Transverse colon (tissue), 4 donors: ENCODE data around the gene ITGBL1. TPM values are rescaled to one million over a fixed set of nuclear protein-coding genes. Genes with fewer than 3 reads are reported as not detected.

Source experiments
- DNase-seq: peaks from one replicate; pipeline ENCODE4 v3.0.0-alpha.2; 2019
- H3K27ac ChIP-seq, 4 donors: fragments of 200-600 bp; sonication (generic); 2 replicates each; pipeline ENCODE4 v1.5.1; 2016 to 2018; ENCODE audit warnings: inconsistent platforms in 4 of 4
- H3K27me3 ChIP-seq: fragments of 200-600 bp; sonication (generic); 2 replicates; pipeline ENCODE4 v1.5.1; 2017; ENCODE audit warnings: inconsistent platforms
- H3K36me3 ChIP-seq, 4 donors: fragments of 200-600 bp; sonication (generic); 2 replicates each; pipeline ENCODE4 v1.5.1; 2017 to 2019; ENCODE audit warnings: inconsistent platforms in 4 of 4
- H3K4me1 ChIP-seq, 4 donors: fragments of 200-600 bp; sonication (generic); 2 replicates each; pipeline ENCODE4 v1.5.1; 2017 to 2020; ENCODE audit warnings: inconsistent platforms in 4 of 4
- H3K4me3 ChIP-seq, 4 donors: fragments of 200-600 bp; sonication (generic); 1 replicate in 1 of 4; 2 replicates in 3 of 4; pipeline versions ENCODE4 v1.5.1 to v1.6.1; 2017 to 2019; ENCODE audit warnings: inconsistent platforms in 4 of 4
- H3K9me3 ChIP-seq, 2 donors: fragments of 200-600 bp; sonication (generic); 2 replicates each; pipeline ENCODE4 v1.5.1; 2017 to 2019; ENCODE audit warnings: inconsistent platforms in 2 of 2
- EP300 ChIP-seq: sonication (generic); formaldehyde crosslinking; IDR thresholded peaks from one replicate; pipeline ENCODE4 v1.6.1; 2017; ENCODE audit warnings: antibody characterized with exemption, low read depth
- POLR2A ChIP-seq: fragments of 450-650 bp; IDR thresholded peaks from one replicate; pipeline ENCODE4 v1.6.1; 2016; ENCODE audit warnings: antibody characterized with exemption, mild to moderate bottlenecking, moderate library complexity
- POLR2AphosphoS5 ChIP-seq, 3 donors: sonication (generic); formaldehyde crosslinking; IDR thresholded peaks; one replicate each; pipeline ENCODE4 v1.6.1; 2016; ENCODE audit warnings: antibody characterized with exemption in 3 of 3
- WGBS, 2 donors: methylation state at CpG; one replicate each; pipeline ENCODE4 v1.1.5; 2018; ENCODE audit warnings: low coverage in 1 of 2; 5-methylcytosine and 5-hydroxymethylcytosine counted together
- in situ Hi-C, 4 donors: fragments of 200-750 bp; cut with MboI; loops; one replicate each; pipeline versions ENCODE4 v1.15.0 to v1.15.1; 2017; ENCODE audit warnings: low sequenced_read_pairs in 3 of 4, low pct_ligation_motif_present in 1 of 4, low pct_unique_long_range_greater_than_20kb in 1 of 4
- intact Hi-C: fragments of 100-400 bp; cut with DNase I; formaldehyde crosslinking; loops from one replicate; pipeline ENCODE4 v1.15.1; 2023; ENCODE audit warnings: low total_unique reads
- total RNA-seq, 4 donors: library from RNA; depleted of rRNA; stranded (reverse); fragments of >200 nt; gene quantifications; one replicate each; pipeline ENCODE4 v1.1.0, GENCODE V29; 2016
- TF ChIP-seq, protein P1 (sequence below), 5 experiments: fragments of 200-600 bp in 3 of 5; fragments of 450-650 bp in 2 of 5; sonication (generic) in 3 of 5; IDR thresholded peaks; 1 replicate in 2 of 5; 2 replicates in 3 of 5; pipeline ENCODE4 v1.5.1; 2016 to 2017; ENCODE audit warnings: antibody characterized with exemption in 5 of 5, inconsistent platforms in 3 of 5, mild to moderate bottlenecking in 2 of 5, moderate library complexity in 1 of 5

ITGBL1 gene
- total RNA-seq, 4 donors from 2014 or later: 0.48 to 0.80 (median 0.68) TPM; not detected in 1

DNA sequence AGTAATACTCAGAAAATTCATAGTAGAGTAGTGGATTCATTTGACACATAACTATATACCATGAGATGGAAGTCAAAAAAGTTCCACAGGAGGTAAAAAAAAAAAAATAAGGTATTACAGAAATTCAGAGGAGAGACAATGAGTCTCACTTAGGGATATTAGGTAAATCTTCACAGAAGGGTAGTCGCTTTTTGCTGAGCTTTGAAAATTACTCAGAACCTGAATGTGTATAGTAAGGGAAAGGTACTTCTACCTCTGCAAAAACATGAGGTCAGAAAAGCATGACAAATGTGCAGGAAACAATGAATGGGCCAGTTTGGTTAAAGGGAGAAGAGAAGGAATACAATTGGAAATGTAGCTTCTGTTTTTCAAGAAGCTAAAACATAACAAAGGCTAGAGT lies 250.6 kb downstream of the ITGBL1 start:
- Histone ChIP-seq H3K4me1 (no peaks in the 10 kb centered on the region), H3K4me3 (no peak overlapping the region), H3K36me3 (no peaks in the 10 kb centered on the region), H3K27me3 (no peaks in the 10 kb centered on the region), H3K27ac (no peak overlapping the region), H3K9me3 (no peaks in the 10 kb centered on the region)
- DNase-seq: no peak
- WGBS, 2 donors: 88 to 100% methylated on average over 1 of the region's 1 CpG
- no peak for TF ChIP-seq POLR2A
- no peak for TF ChIP-seq EP300
- TF ChIP-seq, protein P1, sequence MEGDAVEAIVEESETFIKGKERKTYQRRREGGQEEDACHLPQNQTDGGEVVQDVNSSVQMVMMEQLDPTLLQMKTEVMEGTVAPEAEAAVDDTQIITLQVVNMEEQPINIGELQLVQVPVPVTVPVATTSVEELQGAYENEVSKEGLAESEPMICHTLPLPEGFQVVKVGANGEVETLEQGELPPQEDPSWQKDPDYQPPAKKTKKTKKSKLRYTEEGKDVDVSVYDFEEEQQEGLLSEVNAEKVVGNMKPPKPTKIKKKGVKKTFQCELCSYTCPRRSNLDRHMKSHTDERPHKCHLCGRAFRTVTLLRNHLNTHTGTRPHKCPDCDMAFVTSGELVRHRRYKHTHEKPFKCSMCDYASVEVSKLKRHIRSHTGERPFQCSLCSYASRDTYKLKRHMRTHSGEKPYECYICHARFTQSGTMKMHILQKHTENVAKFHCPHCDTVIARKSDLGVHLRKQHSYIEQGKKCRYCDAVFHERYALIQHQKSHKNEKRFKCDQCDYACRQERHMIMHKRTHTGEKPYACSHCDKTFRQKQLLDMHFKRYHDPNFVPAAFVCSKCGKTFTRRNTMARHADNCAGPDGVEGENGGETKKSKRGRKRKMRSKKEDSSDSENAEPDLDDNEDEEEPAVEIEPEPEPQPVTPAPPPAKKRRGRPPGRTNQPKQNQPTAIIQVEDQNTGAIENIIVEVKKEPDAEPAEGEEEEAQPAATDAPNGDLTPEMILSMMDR (IDR thresholded peaks at IDR 0.05): no peak
- no peak for TF ChIP-seq POLR2AphosphoS5 (IDR thresholded peaks at IDR 0.05)
- intact Hi-C loops (no loop called here), in situ Hi-C loops (no loop called here)

DNA sequence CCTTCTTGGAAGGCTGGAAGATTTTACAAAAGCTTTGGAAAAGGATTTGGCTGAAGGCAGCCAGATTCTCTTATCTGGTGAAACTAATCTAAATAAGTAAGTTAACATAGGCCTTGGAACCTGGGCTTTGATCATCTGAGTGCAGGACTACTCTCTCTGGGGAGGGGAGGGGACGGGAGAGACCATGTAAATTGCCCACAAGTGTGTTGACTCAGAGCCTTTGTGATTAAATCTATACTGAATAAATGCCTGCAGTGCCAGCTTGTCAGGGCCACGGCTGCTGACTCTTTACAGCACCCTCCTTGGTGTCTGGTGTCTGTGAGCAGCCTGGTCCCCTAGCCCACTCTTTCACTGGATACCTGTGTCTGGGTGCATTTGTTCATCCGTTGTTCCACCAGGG lies 251.4 kb downstream of the ITGBL1 start:
- no peaks in the 10 kb centered on the region for H3K36me3 ChIP-seq
- H3K9me3 ChIP-seq: no peaks in the 10 kb centered on the region
- in situ Hi-C loops: no loop called here
- H3K4me1 ChIP-seq: no peaks in the 10 kb centered on the region
- intact Hi-C loops: no loop called here
- H3K27ac ChIP-seq: no peak overlapping the region
- TF ChIP-seq, protein P1 (IDR thresholded peaks at IDR 0.05): no peak
- TF ChIP-seq POLR2AphosphoS5 (IDR thresholded peaks at IDR 0.05) (no peak), EP300 (no peak), POLR2A (no peak)
- 70% methylated on average over 3 of the region's 3 CpGs; no CpG with 5 or more reads in 1 of the 2 donors for WGBS, 2 donors
- H3K4me3 ChIP-seq: no peak overlapping the region
- H3K27me3 ChIP-seq: no peaks in the 10 kb centered on the region
- no peak for DNase-seq

DNA sequence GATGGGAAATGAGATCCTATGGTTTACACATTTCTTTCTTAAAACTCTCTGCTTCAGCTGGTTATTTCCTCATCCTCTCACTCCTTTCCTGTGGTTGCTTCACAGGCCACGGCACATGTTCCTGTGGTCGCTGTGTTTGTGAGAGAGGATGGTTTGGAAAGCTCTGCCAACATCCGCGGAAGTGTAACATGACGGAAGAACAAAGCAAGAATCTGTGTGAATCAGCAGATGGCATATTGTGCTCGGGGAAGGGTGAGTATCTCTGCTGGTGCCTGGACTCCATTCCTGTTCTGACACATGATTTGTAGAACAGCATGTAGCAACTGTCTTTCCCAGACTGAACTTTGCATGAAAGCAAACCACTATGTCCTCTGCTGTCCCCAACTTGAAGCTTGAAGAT lies 254.2 kb downstream of the ITGBL1 start:
- no peak overlapping the region for H3K27ac ChIP-seq
- in situ Hi-C loops (no loop called here), intact Hi-C loops (no loop called here)
- peak; percentile 8 for DNase-seq
- no peaks in the 10 kb centered on the region for H3K4me1 ChIP-seq
- WGBS, 2 donors: 45 to 60% methylated on average over 2 to 6 of the region's 6 CpGs
- H3K4me3 ChIP-seq: no peak overlapping the region
- H3K9me3 ChIP-seq: no peaks in the 10 kb centered on the region
- no peaks in the 10 kb centered on the region for H3K27me3 ChIP-seq
- TF ChIP-seq POLR2A (no peak), POLR2AphosphoS5 (IDR thresholded peaks at IDR 0.05) (no peak), EP300 (no peak)
- TF ChIP-seq, protein P1 (IDR thresholded peaks at IDR 0.05): no peak
- H3K36me3 ChIP-seq: no peaks in the 10 kb centered on the region

DNA sequence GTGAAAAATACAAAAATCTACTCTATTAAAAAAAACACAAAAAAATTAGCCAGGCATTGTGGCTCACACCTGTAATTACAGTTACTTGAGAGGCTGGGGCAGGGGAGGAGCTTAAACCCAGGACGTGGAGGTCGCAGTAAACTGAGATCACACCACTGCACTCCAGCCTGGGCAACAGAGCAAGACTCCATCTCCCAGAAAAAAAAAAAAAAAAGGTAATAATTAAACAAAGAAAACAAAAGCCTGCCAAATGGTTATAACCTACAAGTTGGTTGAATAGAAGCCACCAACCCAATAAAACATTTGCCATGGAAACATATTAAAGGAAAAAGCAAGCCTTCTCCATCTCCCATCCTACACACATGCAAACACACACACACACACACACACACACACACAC lies 255.2 kb downstream of the ITGBL1 start:
- Histone ChIP-seq H3K27me3 (no peaks in the 10 kb centered on the region), H3K9me3 (no peaks in the 10 kb centered on the region), H3K36me3 (no peaks in the 10 kb centered on the region), H3K4me3 (no peak overlapping the region), H3K4me1 (no peaks in the 10 kb centered on the region), H3K27ac (no peak overlapping the region)
- TF ChIP-seq POLR2A (no peak), EP300 (no peak), POLR2AphosphoS5 (IDR thresholded peaks at IDR 0.05) (no peak)
- TF ChIP-seq, protein P1 (IDR thresholded peaks at IDR 0.05): no peak
- intact Hi-C loops: no loop called here
- DNase-seq: no peak
- in situ Hi-C loops: no loop called here
- WGBS, 2 donors: 46 to 72% methylated on average over 2 of the region's 2 CpGs
